HG02759 (cell line): ENCODE data around the gene FOXN4.

Experiments used
- ATAC-seq: cut with Tn5 transposase; IDR thresholded peaks from one replicate; pipeline ENCODE4 v1.9.1; 2021; ENCODE audit warnings: mild to moderate bottlenecking, moderate library complexity; ENCODE audit not compliant: unreplicated experiment

FOXN4 gene

GRCh38 chr12:109261087-109261486 is 48.0 kb downstream of the FOXN4 start:
- no peak for ATAC-seq

- ATAC-seq, result no peak
Observed at GRCh38 chr12:109259545-109259895, 49.6 kb downstream of the FOXN4 start.

GRCh38 chr12:109258607-109259544 is 50.2 kb downstream of the FOXN4 start:
- no peak for ATAC-seq

GRCh38 chr12:109258201-109258600 is 50.9 kb downstream of the FOXN4 start:
- no peak for ATAC-seq

GRCh38 chr12:109256011-109256410 is 53.1 kb downstream of the FOXN4 start:
- ATAC-seq, result no peak

GRCh38 chr12:109255377-109255776 is 53.7 kb downstream of the FOXN4 start:
- no peak for ATAC-seq

GRCh38 chr12:109253913-109254544 is 55.1 kb downstream of the FOXN4 start:
- no peak for ATAC-seq

- ATAC-seq, result no peak
Observed at GRCh38 chr12:109252799-109253198, 56.3 kb downstream of the FOXN4 start.

- no peak for ATAC-seq
Observed at GRCh38 chr12:109250523-109250922, 58.6 kb downstream of the FOXN4 start.

GRCh38 chr12:109247831-109248654 is 61.0 kb downstream of the FOXN4 start:
- no peak for ATAC-seq

- ATAC-seq, result no peak
Observed at GRCh38 chr12:109246221-109246620, 62.9 kb downstream of the FOXN4 start.

GRCh38 chr12:109244073-109244472 is 65.0 kb downstream of the FOXN4 start:
- no peak for ATAC-seq

GRCh38 chr12:109241936-109242335 is 67.1 kb downstream of the FOXN4 start:
- no peak for ATAC-seq

GRCh38 chr12:109240365-109240764 is 68.7 kb downstream of the FOXN4 start:
- no peak for ATAC-seq

GRCh38 chr12:109239691-109240090 is 69.4 kb downstream of the FOXN4 start:
- no peak for ATAC-seq

- ATAC-seq, result no peak
Observed at GRCh38 chr12:109239179-109239578, 69.9 kb downstream of the FOXN4 start.

GRCh38 chr12:109236257-109236656 is 72.8 kb downstream of the FOXN4 start:
- ATAC-seq, result no peak

- no peak for ATAC-seq
Observed at GRCh38 chr12:109234012-109234411, 75.1 kb downstream of the FOXN4 start.

GRCh38 chr12:109232731-109233130 is 76.4 kb downstream of the FOXN4 start:
- ATAC-seq, result no peak

- ATAC-seq, result no peak
Observed at GRCh38 chr12:109230193-109230592, 78.9 kb downstream of the FOXN4 start.

GRCh38 chr12:109228664-109229063 is 80.4 kb downstream of the FOXN4 start:
- no peak for ATAC-seq
